ENCODE data around the gene ERICH2. TPM values are rescaled to one million over a fixed set of nuclear protein-coding genes. Genes with fewer than 3 reads are reported as not detected.

ERICH2 gene
- total and polyA plus RNA-seq, 2 donors (not counting 3 experiments of a cell fraction or from before 2014, with no cell fraction given), result not detected

GRCh38 chr2:170766693-170767092 lies 3.5 kb upstream of the ERICH2 start:
- Histone ChIP-seq H3K79me2 (ENCODE audit: control insufficient read depth, insufficient read depth, low read length) (no peaks in the 10 kb centered on the region), H3K9me1 (replicated peaks; ENCODE audit: control insufficient read depth, extremely low read depth, insufficient read depth, low read length) (no peaks in the 10 kb centered on the region), H3K4me1 (ENCODE audit: control insufficient read depth, extremely low read depth, insufficient read depth, low read length) (peaks cover 6% of the 10 kb centered on the region), H3K27me3 (ENCODE audit: control insufficient read depth in 2 of 2, insufficient read depth in 2 of 2, low read length in 2 of 2) (peaks cover 7 to 23% of the 10 kb centered on the region in 2 experiments), H3K9me3 (replicated peaks; ENCODE audit: control insufficient read depth, insufficient read depth, low read length) (no peaks in the 10 kb centered on the region), H4K20me1 (replicated peaks; ENCODE audit: control insufficient read depth, extremely low read depth, insufficient read depth, low read length) (no peaks in the 10 kb centered on the region), H3K4me3 (replicated peaks in 1 of 3; ENCODE audit: insufficient read depth in 1 of 3, low read depth in 1 of 3, low read length in 3 of 3) (no peak overlapping the region), H2AFZ (ENCODE audit: low read depth, low read length) (no peak overlapping the region), H3K27ac (ENCODE audit: insufficient read depth, low read depth, low read length) (no peak overlapping the region), H3K36me3 (ENCODE audit: control insufficient read depth in 2 of 2, extremely low read depth in 1 of 2, insufficient read depth in 2 of 2, low read length in 2 of 2) (no peaks in the 10 kb centered on the region), H3K4me2 (ENCODE audit: insufficient read depth, low read length) (no peak overlapping the region), H3K9ac (replicated peaks; ENCODE audit: extremely low read depth, insufficient read depth, low read length) (no peak overlapping the region)
- POLR2A ChIA-PET, result no interaction called here
- TF ChIP-seq MAX (IDR thresholded peaks at IDR 0.05; ENCODE audit: insufficient read depth, insufficient read length), result no peak
- no peak for TF ChIP-seq MYC (IDR thresholded peaks at IDR 0.05; ENCODE audit: low read depth, low read length)
- TF ChIP-seq EZH2 (IDR thresholded peaks at IDR 0.05; ENCODE audit: borderline replicate concordance, low read depth, low read length, severe bottlenecking), result no peak
- dilution Hi-C loops (cut with MboI; ENCODE audit: extremely low pct_ligation_motif_present, low sequenced_read_pairs), result no loop called here
- CTCF ChIA-PET, result no interaction called here
- intact Hi-C loops (cut with micrococcal nuclease), result no loop called here
- no peak for FAIRE-seq
- DNase-seq (ENCODE audit: low read depth, low spot score), result no peak
- no TSS peak for BruUV-seq (replicated peaks)

GRCh38 chr2:170770606-170771420 lies 635 bp downstream of the ERICH2 start:
- Histone ChIP-seq H3K27me3 (ENCODE audit: control insufficient read depth in 2 of 2, insufficient read depth in 2 of 2, low read length in 2 of 2) (peaks cover 18 to 30% of the 10 kb centered on the region in 2 experiments), H3K27ac (ENCODE audit: insufficient read depth, low read depth, low read length) (no peak overlapping the region), H3K4me2 (ENCODE audit: insufficient read depth, low read length) (peak overlapping the region; percentile 78), H3K9ac (replicated peaks; ENCODE audit: extremely low read depth, insufficient read depth, low read length) (peak overlapping the region; percentile 19), H2AFZ (ENCODE audit: low read depth, low read length) (peak overlapping the region; percentile 86), H3K9me1 (replicated peaks; ENCODE audit: control insufficient read depth, extremely low read depth, insufficient read depth, low read length) (no peaks in the 10 kb centered on the region), H3K9me3 (replicated peaks; ENCODE audit: control insufficient read depth, insufficient read depth, low read length) (no peaks in the 10 kb centered on the region), H3K36me3 (ENCODE audit: control insufficient read depth in 2 of 2, extremely low read depth in 1 of 2, insufficient read depth in 2 of 2, low read length in 2 of 2) (no peaks in the 10 kb centered on the region), H3K4me3 (replicated peaks in 1 of 3; ENCODE audit: insufficient read depth in 1 of 3, low read depth in 1 of 3, low read length in 3 of 3) (peak overlapping the region; percentile 29 to 71 (median 49)), H3K4me1 (ENCODE audit: control insufficient read depth, extremely low read depth, insufficient read depth, low read length) (peaks cover 6% of the 10 kb centered on the region), H4K20me1 (replicated peaks; ENCODE audit: control insufficient read depth, extremely low read depth, insufficient read depth, low read length) (no peaks in the 10 kb centered on the region), H3K79me2 (ENCODE audit: control insufficient read depth, insufficient read depth, low read length) (no peaks in the 10 kb centered on the region)
- intact Hi-C loops (cut with micrococcal nuclease), result loop anchor here (5.0 kb wide), 1 partner anchor 54 kb away; the partner anchor contains the start of gene SP5
- DNase-seq (ENCODE audit: low read depth, low spot score), result peak; percentile 6
- CTCF ChIA-PET, result interaction anchor here (1.1 to 1.6 kb wide), 3 partner anchors 42 to 361 kb away, joined by 3 to 4 read pairs (median 3); no protein-coding TSS in a partner anchor
- dilution Hi-C loops (cut with MboI; ENCODE audit: extremely low pct_ligation_motif_present, low sequenced_read_pairs), result no loop called here
- BruUV-seq (replicated peaks), result no TSS peak
- no peak for FAIRE-seq
- POLR2A ChIA-PET, result no interaction called here
- TF ChIP-seq JUN (IDR thresholded peaks at IDR 0.05; ENCODE audit: borderline replicate concordance, insufficient read depth, insufficient read length, low read depth), result no peak
- TF ChIP-seq POLR2AphosphoS5 (IDR thresholded peaks at IDR 0.05; ENCODE audit: insufficient read depth, low read depth, low read length), result no peak
- TF ChIP-seq EZH2 (IDR thresholded peaks at IDR 0.05; ENCODE audit: borderline replicate concordance, low read depth, low read length, severe bottlenecking), result no peak
- no peak for TF ChIP-seq FOS (IDR thresholded peaks at IDR 0.05; ENCODE audit: borderline replicate concordance, insufficient read depth, low read length)
- TF ChIP-seq MYC (IDR thresholded peaks at IDR 0.05; ENCODE audit: low read depth, low read length), result no peak
- no peak for TF ChIP-seq POLR2A (IDR thresholded peaks at IDR 0.05; ENCODE audit: low read depth, low read length)
- TF ChIP-seq MAX (IDR thresholded peaks at IDR 0.05; ENCODE audit: insufficient read depth, insufficient read length), result no peak
- TF ChIP-seq CTCF (IDR thresholded peaks at IDR 0.05; ENCODE audit: extremely low read depth in 1 of 2, insufficient read depth in 1 of 2, low read depth in 1 of 2, low read length in 2 of 2), result no peak
- TF ChIP-seq GATA2 (IDR thresholded peaks at IDR 0.05; ENCODE audit: insufficient read depth, insufficient read length, low read depth, low read length), result no peak
